K562 (cell line): ENCODE measurements around the gene KRTAP10-4. TPM values are rescaled to one million over a fixed set of nuclear protein-coding genes. Genes with fewer than 3 reads are reported as not detected.

Experiments
- CEBPG ChIP-seq, 3 experiments: fragments of 200-800 bp in 1 of 3; sonication (Bioruptor generic) in 1 of 3; sonication (generic) in 1 of 3; formaldehyde crosslinking in 1 of 3; IDR thresholded peaks in 2 of 3; conservative IDR thresholded peaks in 1 of 3; 2 replicates each; pipeline versions ENCODE4 v1.6.1 to v1.8.0; 2016 to 2022; ENCODE audit warnings: missing compliant biosample characterization in 2 of 3, missing genetic modification characterization in 2 of 3, mild to moderate bottlenecking in 1 of 3, missing genetic modification reagents in 1 of 3
- MGA ChIP-seq: fragments of 450-650 bp; IDR thresholded peaks from 2 replicates; pipeline ENCODE4 v1.6.1; 2016; ENCODE audit warnings: mild to moderate bottlenecking, moderate library complexity
- PTTG1 ChIP-seq: fragments of 450-650 bp; IDR thresholded peaks from 2 replicates; pipeline ENCODE4 v1.6.1; 2016; ENCODE audit warnings: low read depth, mild to moderate bottlenecking, missing genetic modification characterization, missing compliant biosample characterization
- SIN3B ChIP-seq: fragments of 450-650 bp; IDR thresholded peaks from 2 replicates; pipeline ENCODE4 v1.6.1; 2017; ENCODE audit warnings: low read depth, mild to moderate bottlenecking, moderate library complexity
- SIX5 ChIP-seq, 2 experiments: IDR thresholded peaks; 2 replicates each; pipeline ENCODE4 v1.6.1; 2011; ENCODE audit warnings: low read length in 2 of 2, borderline replicate concordance in 1 of 2, low read depth in 1 of 2, mild to moderate bottlenecking in 1 of 2, moderate library complexity in 1 of 2; ENCODE audit not compliant: insufficient read depth in 1 of 2
- SRF ChIP-seq, 2 experiments: fragments of 250-450, 450-650 bp in 1 of 2; sonication (Bioruptor Pico) in 1 of 2; sonication (generic) in 1 of 2; formaldehyde crosslinking; IDR thresholded peaks; 2 replicates each; pipeline versions ENCODE4 v1.5.0 to v1.5.1; 2020 to 2022; ENCODE audit warnings: mild to moderate bottlenecking in 1 of 2, missing genetic modification reagents in 1 of 2
- ZNF512 ChIP-seq: IDR thresholded peaks from 2 replicates; pipeline ENCODE4 v1.6.1; 2016; ENCODE audit warnings: missing genetic modification characterization, missing compliant biosample characterization
- ZSCAN32 ChIP-seq: fragments of 450-650 bp; formaldehyde crosslinking; IDR thresholded peaks from 2 replicates; pipeline ENCODE4 v1.4.0; 2020; ENCODE audit warnings: mild to moderate bottlenecking, moderate library complexity
- polyA plus RNA-seq, 8 experiments: library from polyadenylated mRNA; depleted of rRNA in 4 of 8; stranded (reverse) in 5 of 8; unstranded in 3 of 8; fragments of >200 nt; fragmentation: Nextera tagmentation in 2 of 8; fragmentation: Illumina TruSeq in 1 of 8; extraction: Ambion mirVana in 2 of 8; extraction: Trizol in 1 of 8; gene quantifications; 2 replicates each; pipeline versions ENCODE4 v1.2.1 to v1.2.3, GENCODE V29; 2011 to 2014; ENCODE audit warnings: inconsistent platforms in 1 of 8, missing spikeins in 1 of 8
- total RNA-seq, 7 experiments: library from RNA; depleted of rRNA in 6 of 7; stranded (reverse); fragments of >200 nt in 6 of 7; fragmentation: Illumina TruSeq in 2 of 7; extraction: Trizol in 2 of 7; gene quantifications; 2 replicates each; pipeline versions ENCODE4 v1.2.1 to v1.2.3, GENCODE V29; 2011 to 2021; ENCODE audit warnings: low replicate concordance in 1 of 7

Gene KRTAP10-4
- total and polyA plus RNA-seq, 9 of the 15 experiments (the other 6 are each of a cell fraction or from before 2014, with no cell fraction given), result not detected

- TF ChIP-seq MGA, result peak; percentile 16; the same call in 1 of the 2 replicates
- TF ChIP-seq ZNF512 (tag), result 0 out of 2 replicates have a peak, but pooled peaks have one; percentile 22
- no peak for TF ChIP-seq ZSCAN32 (CRISPR knock-in tag)
- TF ChIP-seq PTTG1 (tag), result 0 out of 2 replicates have a peak, but pooled peaks have one; percentile 7
- no peak for TF ChIP-seq SRF (CRISPR knock-in tag; IDR thresholded peaks at IDR 0.05)
- TF ChIP-seq CEBPG (CRISPR knock-in tag; IDR thresholded peaks at IDR 0.05), result no peak
- 0 out of 4 replicates have a peak, but pooled peaks of 1 of the 2 experiments have one; percentile 1 for TF ChIP-seq CEBPG (tag; conservative IDR thresholded peaks at IDR 0.05 in 1 of 2, IDR thresholded peaks at IDR 0.05 in 1 of 2)
- TF ChIP-seq SIN3B, result no peak
- no peak for TF ChIP-seq SIX5 (IDR thresholded peaks at IDR 0.05; ENCODE audit: borderline replicate concordance in 1 of 2, insufficient read depth in 1 of 2, low read depth in 1 of 2, low read length in 2 of 2)
Measured at GRCh38 chr21:44594406-44594916, 20.9 kb downstream of the KRTAP10-4 start (continued).
